HG03439 (cell line): ENCODE results near the gene RGN.
"Not testable (repeated sequence)": the region's sequence is repeated elsewhere in the genome, so short reads cannot be mapped to it uniquely, and the experiment has no call there.

Experiments used
- ATAC-seq: cut with Tn5 transposase; IDR thresholded peaks from one replicate; pipeline ENCODE4 v1.9.1; 2021; ENCODE audit warnings: mild to moderate bottlenecking, moderate library complexity; ENCODE audit not compliant: unreplicated experiment

Gene RGN

GRCh38 chrX:47116551-47117110, 38.4 kb downstream of the RGN start:
- not testable (repeated sequence) for ATAC-seq

GRCh38 chrX:47124466-47124865, 46.2 kb downstream of the RGN start:
- ATAC-seq, result not testable (repeated sequence)

- peak; percentile 99 for ATAC-seq
Observed at GRCh38 chrX:47129157-47129898, 51.1 kb downstream of the RGN start.

GRCh38 chrX:47129899-47130358, 51.7 kb downstream of the RGN start:
- ATAC-seq, result no peak

- no peak for ATAC-seq
Observed at GRCh38 chrX:47133493-47133892, 55.2 kb downstream of the RGN start.

- ATAC-seq, result not testable (repeated sequence)
Observed at GRCh38 chrX:47135650-47136049, 57.4 kb downstream of the RGN start.

- no peak for ATAC-seq
Observed at GRCh38 chrX:47138171-47138570, 59.9 kb downstream of the RGN start.
